ENCODE results near the gene SLC9A8. TPM values are rescaled to one million over a fixed set of nuclear protein-coding genes. Genes with fewer than 3 reads are reported as not detected.
"Not testable (repeated sequence)": the region's sequence is repeated elsewhere in the genome, so short reads cannot be mapped to it uniquely, and the experiment has no call there.

The SLC9A8 gene
- total and polyA plus RNA-seq, 8 donors, result 7.5 to 16.7 (median 8.8) TPM

GRCh38 chr20:49893242-49894072 lies 80.8 kb downstream of the SLC9A8 start:
- intact Hi-C loops (cut with DNase I), result no loop called here
- H3K27me3 ChIP-seq, result no peaks in the 10 kb centered on the region
- TF ChIP-seq CTCF (IDR thresholded peaks at IDR 0.05), result no peak
- H3K9me3 ChIP-seq, result no peaks in the 10 kb centered on the region
- peaks cover 0 to 14% of the 10 kb centered on the region in 2 donors for H3K36me3 ChIP-seq
- no peak for ATAC-seq
- H3K27ac ChIP-seq, result no peak overlapping the region
- DNase-seq, result no peak
- peaks cover 26 to 89% of the 10 kb centered on the region in 2 donors for H3K4me1 ChIP-seq
- H3K4me3 ChIP-seq, result no peak overlapping the region

- H3K9me3 ChIP-seq, result no peaks in the 10 kb centered on the region
- H3K4me3 ChIP-seq, result no peak overlapping the region
- DNase-seq, result no peak
- H3K36me3 ChIP-seq, result peaks cover 0 to 8% of the 10 kb centered on the region in 2 donors
- no peak overlapping the region for H3K27ac ChIP-seq
- H3K27me3 ChIP-seq, result no peaks in the 10 kb centered on the region
- no peak for TF ChIP-seq CTCF (IDR thresholded peaks at IDR 0.05)
- peaks cover 26 to 83% of the 10 kb centered on the region in 2 donors for H3K4me1 ChIP-seq
- intact Hi-C loops (cut with DNase I), result no loop called here
- no peak for ATAC-seq
Observed at GRCh38 chr20:49894073-49894470, 81.4 kb downstream of the SLC9A8 start.

GRCh38 chr20:49895474-49896093 lies 83.0 kb downstream of the SLC9A8 start:
- H3K27me3 ChIP-seq; H3K9me3 ChIP-seq; DNase-seq; H3K36me3 ChIP-seq; H3K4me3 ChIP-seq; ATAC-seq; intact Hi-C loops (cut with DNase I): not testable (repeated sequence)
- Histone ChIP-seq H3K27ac (peak overlapping the region in 1 of 2 donors; percentile 65), H3K4me1 (peaks cover 12 to 73% of the 10 kb centered on the region in 2 donors)

GRCh38 chr20:49896204-49896603 lies 83.6 kb downstream of the SLC9A8 start:
- intact Hi-C loops (cut with DNase I), result no loop called here
- H3K27ac ChIP-seq, result peak overlapping the region in 1 of 2 donors; percentile 65

More at GRCh38 chr20:49896204-49896603, 83.6 kb downstream of the SLC9A8 start:
- ATAC-seq (peak; percentile 37), DNase-seq (no peak)
- no peak overlapping the region for H3K4me3 ChIP-seq
- no peaks in the 10 kb centered on the region for H3K9me3 ChIP-seq
- H3K36me3 ChIP-seq, result no peaks in the 10 kb centered on the region
- peaks cover 9 to 67% of the 10 kb centered on the region in 2 donors for H3K4me1 ChIP-seq
- TF ChIP-seq CTCF (IDR thresholded peaks at IDR 0.05), result no peak
- no peaks in the 10 kb centered on the region for H3K27me3 ChIP-seq
